Breast epithelium (tissue), 3 donors: ENCODE data around the gene MLC1.

ENCODE experiments used
- POLR2A ChIP-seq: fragments of 450-650 bp; IDR thresholded peaks from one replicate; pipeline ENCODE4 v1.6.1; 2016; ENCODE audit warnings: antibody characterized with exemption, mild to moderate bottlenecking, moderate library complexity
- TF ChIP-seq, protein P1 (sequence below), 3 donors: fragments of 450-650 bp; IDR thresholded peaks; one replicate each; pipeline ENCODE4 v1.5.1; 2016 to 2017; ENCODE audit warnings: antibody characterized with exemption in 3 of 3, mild to moderate bottlenecking in 3 of 3, moderate library complexity in 3 of 3

DNA sequence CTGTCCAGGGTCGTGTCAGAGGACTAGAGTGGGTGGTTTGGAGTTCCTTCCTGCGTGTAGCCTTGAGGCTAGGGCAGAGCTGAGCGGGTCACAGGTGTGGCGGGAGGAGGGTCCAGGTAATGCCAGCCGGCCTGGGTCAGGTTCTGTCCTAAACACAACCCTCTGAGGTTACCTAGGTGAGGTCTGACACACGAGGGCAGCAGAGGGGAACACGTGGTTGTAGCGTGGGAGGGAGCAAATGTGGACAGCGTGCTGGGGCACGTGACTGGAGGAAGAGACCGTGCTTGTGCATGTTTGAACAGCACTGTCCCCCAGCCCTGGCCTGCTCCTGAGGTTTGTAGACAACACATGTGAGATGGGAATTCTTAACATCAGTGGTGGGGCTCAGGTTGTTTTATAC lies 17.7 kb upstream of the MLC1 start:
- TF ChIP-seq, protein P1, sequence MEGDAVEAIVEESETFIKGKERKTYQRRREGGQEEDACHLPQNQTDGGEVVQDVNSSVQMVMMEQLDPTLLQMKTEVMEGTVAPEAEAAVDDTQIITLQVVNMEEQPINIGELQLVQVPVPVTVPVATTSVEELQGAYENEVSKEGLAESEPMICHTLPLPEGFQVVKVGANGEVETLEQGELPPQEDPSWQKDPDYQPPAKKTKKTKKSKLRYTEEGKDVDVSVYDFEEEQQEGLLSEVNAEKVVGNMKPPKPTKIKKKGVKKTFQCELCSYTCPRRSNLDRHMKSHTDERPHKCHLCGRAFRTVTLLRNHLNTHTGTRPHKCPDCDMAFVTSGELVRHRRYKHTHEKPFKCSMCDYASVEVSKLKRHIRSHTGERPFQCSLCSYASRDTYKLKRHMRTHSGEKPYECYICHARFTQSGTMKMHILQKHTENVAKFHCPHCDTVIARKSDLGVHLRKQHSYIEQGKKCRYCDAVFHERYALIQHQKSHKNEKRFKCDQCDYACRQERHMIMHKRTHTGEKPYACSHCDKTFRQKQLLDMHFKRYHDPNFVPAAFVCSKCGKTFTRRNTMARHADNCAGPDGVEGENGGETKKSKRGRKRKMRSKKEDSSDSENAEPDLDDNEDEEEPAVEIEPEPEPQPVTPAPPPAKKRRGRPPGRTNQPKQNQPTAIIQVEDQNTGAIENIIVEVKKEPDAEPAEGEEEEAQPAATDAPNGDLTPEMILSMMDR (IDR thresholded peaks at IDR 0.05) = no peak
- TF ChIP-seq POLR2A = no peak
